ENCODE results near the gene RNASEH2A.

RNASEH2A gene

GRCh38 chr19:12821761-12822160 is 15.4 kb downstream of the RNASEH2A start:
- no peak overlapping the region for H3K4me3 ChIP-seq (ENCODE audit: low read depth, low read length)
- no peak for TF ChIP-seq CTCF (IDR thresholded peaks at IDR 0.05; ENCODE audit: insufficient read depth, low read length, missing control alignments)
- CTCF ChIA-PET: interaction anchor here (0.7 to 2.3 kb wide), 5 partner anchors 9 to 45 kb away, joined by 3 to 8 read pairs (median 3); no protein-coding TSS in a partner anchor
- no peak for DNase-seq (ENCODE audit: low read depth, low spot score)
- POLR2A ChIA-PET: no interaction called here

GRCh38 chr19:12825254-12826131 is 19.1 kb downstream of the RNASEH2A start:
- H3K4me3 ChIP-seq (ENCODE audit: low read depth, low read length): peak overlapping the region; percentile 12; the same call in 1 of the 2 replicates
- CTCF ChIA-PET: interaction anchor here (0.6 to 3.4 kb wide), 12 partner anchors 9 to 420 kb away, joined by 3 to 23 read pairs (median 6); partner anchors contain the start of genes GCDH and RTBDN
- no peak for DNase-seq (ENCODE audit: low read depth, low spot score)
- POLR2A ChIA-PET: no interaction called here
- peak; percentile 46 for TF ChIP-seq CTCF (IDR thresholded peaks at IDR 0.05; ENCODE audit: insufficient read depth, low read length, missing control alignments)

GRCh38 chr19:12828494-12828893 is 22.1 kb downstream of the RNASEH2A start:
- CTCF ChIA-PET: interaction anchor here (0.7 to 2.0 kb wide), 4 partner anchors 16 to 87 kb away, joined by 3 to 8 read pairs (median 4); no protein-coding TSS in a partner anchor
- no peak for DNase-seq (ENCODE audit: low read depth, low spot score)
- H3K4me3 ChIP-seq (ENCODE audit: low read depth, low read length): no peak overlapping the region
- TF ChIP-seq CTCF (IDR thresholded peaks at IDR 0.05; ENCODE audit: insufficient read depth, low read length, missing control alignments): no peak
- POLR2A ChIA-PET: interaction anchor here (0.8 kb wide), 1 partner anchor 37 kb away, joined by 6 read pairs; the partner anchor contains the start of gene JUNB

- H3K4me3 ChIP-seq (ENCODE audit: low read depth, low read length): no peak overlapping the region
- TF ChIP-seq CTCF (IDR thresholded peaks at IDR 0.05; ENCODE audit: insufficient read depth, low read length, missing control alignments): no peak
- CTCF ChIA-PET: interaction anchor here (1.4 kb wide), 1 partner anchor 78 kb away, joined by 3 read pairs; no protein-coding TSS in a partner anchor
- no peak for DNase-seq (ENCODE audit: low read depth, low spot score)
- POLR2A ChIA-PET: no interaction called here
These were observed 27.0 kb downstream of the RNASEH2A start for GRCh38 chr19:12833418-12833737.

- no peak for DNase-seq (ENCODE audit: low read depth, low spot score)
- ChIA-PET POLR2A (no interaction called here), CTCF (interaction anchor here (0.7 to 1.5 kb wide), 6 partner anchors 8 to 78 kb away, joined by 3 to 6 read pairs (median 4); no protein-coding TSS in a partner anchor)
- TF ChIP-seq CTCF (IDR thresholded peaks at IDR 0.05; ENCODE audit: insufficient read depth, low read length, missing control alignments): no peak
- peak overlapping the region; percentile 52 for H3K4me3 ChIP-seq (ENCODE audit: low read depth, low read length)
These were observed 27.6 kb downstream of the RNASEH2A start for GRCh38 chr19:12833738-12834565.
